Mononuclear cell (primary cell): ENCODE results near the gene PDGFA. TPM values are rescaled to one million over a fixed set of nuclear protein-coding genes. Genes with fewer than 3 reads are reported as not detected.

Experiments used
- H3K27me3 ChIP-seq: 2 replicates; pipeline ENCODE4 v1.6.0; 2011; ENCODE audit warnings: low read length, control low read depth; ENCODE audit not compliant: insufficient read depth
- H3K4me1 ChIP-seq: 2 replicates; pipeline ENCODE4 v1.5.1; 2011; ENCODE audit warnings: mild to moderate bottlenecking, low read length, control low read depth; ENCODE audit not compliant: insufficient read depth
- H3K4me3 ChIP-seq: 2 replicates; pipeline ENCODE4 v1.5.1; 2011; ENCODE audit warnings: mild to moderate bottlenecking, low read length, moderate library complexity
- H3K9me3 ChIP-seq: 2 replicates; pipeline ENCODE4 v1.5.1; 2011; ENCODE audit warnings: low read depth, mild to moderate bottlenecking, control low read depth, low read length
- total RNA-seq: library from RNA; depleted of rRNA; stranded (reverse); fragments of >200 nt; gene quantifications from one replicate; pipeline ENCODE4 v1.2.3, GENCODE V29; 2012

PDGFA gene
- total RNA-seq, 1 donor, result 6.1 TPM

GRCh38 chr7:543501-544337 is 24.1 kb upstream of the PDGFA start:
- H3K27me3 ChIP-seq, result no peaks in the 10 kb centered on the region
- H3K4me1 ChIP-seq, result no peaks in the 10 kb centered on the region
- H3K9me3 ChIP-seq, result no peaks in the 10 kb centered on the region
- no peak overlapping the region for H3K4me3 ChIP-seq

- no peaks in the 10 kb centered on the region for H3K27me3 ChIP-seq
- H3K4me1 ChIP-seq, result no peaks in the 10 kb centered on the region
- H3K4me3 ChIP-seq, result no peak overlapping the region
- no peaks in the 10 kb centered on the region for H3K9me3 ChIP-seq
Observed at GRCh38 chr7:542713-543500, 23.3 kb upstream of the PDGFA start.

- Histone ChIP-seq H3K4me1 (no peaks in the 10 kb centered on the region), H3K4me3 (no peak overlapping the region), H3K9me3 (no peaks in the 10 kb centered on the region), H3K27me3 (no peaks in the 10 kb centered on the region)
Observed at GRCh38 chr7:542131-542712, 22.6 kb upstream of the PDGFA start.

GRCh38 chr7:541661-542060 is 22.0 kb upstream of the PDGFA start:
- no peaks in the 10 kb centered on the region for H3K9me3 ChIP-seq
- H3K4me3 ChIP-seq, result no peak overlapping the region
- no peaks in the 10 kb centered on the region for H3K27me3 ChIP-seq
- H3K4me1 ChIP-seq, result no peaks in the 10 kb centered on the region

- no peaks in the 10 kb centered on the region for H3K9me3 ChIP-seq
- no peaks in the 10 kb centered on the region for H3K27me3 ChIP-seq
- H3K4me1 ChIP-seq, result no peaks in the 10 kb centered on the region
- H3K4me3 ChIP-seq, result no peak overlapping the region
Observed at GRCh38 chr7:540997-541396, 21.4 kb upstream of the PDGFA start.

DNA sequence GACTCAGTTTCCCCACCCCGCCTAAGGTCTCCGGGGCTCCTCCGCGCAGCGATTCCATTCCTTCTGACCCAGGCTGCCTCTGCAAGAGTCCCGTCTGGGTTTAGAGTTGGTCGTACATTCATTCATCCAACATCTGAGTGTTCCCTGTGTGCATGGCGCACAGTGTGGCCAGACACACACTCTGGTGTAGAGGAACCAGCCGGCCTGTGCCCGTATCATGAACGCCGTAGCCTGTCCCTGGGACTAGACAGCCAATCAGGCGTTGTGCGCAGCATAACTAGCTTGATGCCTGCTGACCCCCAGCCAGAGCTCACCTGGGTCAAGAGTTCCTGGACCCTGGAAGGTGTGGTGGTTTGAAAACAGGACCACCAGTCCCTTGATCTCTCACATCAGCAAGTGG is 20.9 kb upstream of the PDGFA start:
- H3K27me3 ChIP-seq, result no peaks in the 10 kb centered on the region
- H3K4me3 ChIP-seq, result no peak overlapping the region
- no peaks in the 10 kb centered on the region for H3K4me1 ChIP-seq
- H3K9me3 ChIP-seq, result no peaks in the 10 kb centered on the region

- H3K4me3 ChIP-seq, result no peak overlapping the region
- H3K9me3 ChIP-seq, result no peaks in the 10 kb centered on the region
- no peaks in the 10 kb centered on the region for H3K4me1 ChIP-seq
- no peaks in the 10 kb centered on the region for H3K27me3 ChIP-seq
Observed at GRCh38 chr7:539731-540411, 20.2 kb upstream of the PDGFA start.

- Histone ChIP-seq H3K9me3 (no peaks in the 10 kb centered on the region), H3K27me3 (no peaks in the 10 kb centered on the region), H3K4me1 (no peaks in the 10 kb centered on the region), H3K4me3 (no peak overlapping the region)
Observed at GRCh38 chr7:538764-539685, 19.4 kb upstream of the PDGFA start.

GRCh38 chr7:537911-538634 is 18.4 kb upstream of the PDGFA start:
- Histone ChIP-seq H3K4me3 (no peak overlapping the region), H3K27me3 (no peaks in the 10 kb centered on the region)

DNA sequence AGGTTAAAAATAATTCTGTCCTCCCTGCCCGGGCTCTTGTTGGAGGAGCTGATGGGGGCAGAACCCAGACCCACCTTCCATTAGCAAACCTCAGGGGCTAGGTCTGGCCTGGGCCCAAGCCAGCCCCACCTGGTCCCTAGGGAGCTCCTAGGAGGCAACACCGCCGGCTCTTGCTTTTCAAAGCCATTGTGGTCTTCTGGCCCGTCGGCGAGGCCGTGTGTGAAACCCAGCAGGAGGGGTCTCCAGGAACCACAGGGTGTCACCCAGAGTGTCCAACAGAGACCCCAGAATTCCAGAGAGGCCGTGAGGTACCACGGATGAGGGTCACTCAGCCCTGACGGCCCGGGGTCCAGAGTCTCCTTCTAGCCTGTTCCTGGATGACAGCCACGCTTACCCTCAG is 16.6 kb upstream of the PDGFA start:
- no peaks in the 10 kb centered on the region for H3K27me3 ChIP-seq

More at GRCh38 chr7:537911-538634, 18.4 kb upstream of the PDGFA start:
- Histone ChIP-seq H3K4me1 (no peaks in the 10 kb centered on the region), H3K9me3 (no peaks in the 10 kb centered on the region)

DNA sequence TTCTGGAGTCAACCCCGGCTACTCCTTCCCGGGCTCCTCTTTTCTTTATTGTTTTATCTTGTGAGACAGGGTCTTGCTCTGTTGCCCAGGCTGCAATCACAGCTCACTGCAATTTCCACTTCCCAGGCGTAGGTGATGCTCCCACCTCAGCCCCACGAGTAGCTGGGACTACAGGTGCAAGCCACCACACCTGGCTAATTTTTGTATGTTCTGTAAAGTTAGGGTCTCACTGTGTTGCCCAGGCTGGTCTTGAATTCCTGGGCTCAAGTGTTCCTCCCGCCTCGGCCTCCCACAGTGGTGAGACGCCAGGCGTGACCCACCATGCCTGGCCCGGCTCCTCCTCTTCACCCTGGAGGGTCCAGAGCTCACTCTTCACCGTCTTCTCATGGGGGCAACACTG is 15.3 kb upstream of the PDGFA start:
- Histone ChIP-seq H3K4me3 (no peak overlapping the region), H3K9me3 (no peaks in the 10 kb centered on the region), H3K4me1 (no peaks in the 10 kb centered on the region), H3K27me3 (no peaks in the 10 kb centered on the region)

More for the DNA sequence above, 16.6 kb upstream of the PDGFA start:
- Histone ChIP-seq H3K4me1 (no peaks in the 10 kb centered on the region), H3K4me3 (no peak overlapping the region), H3K9me3 (no peaks in the 10 kb centered on the region)

DNA sequence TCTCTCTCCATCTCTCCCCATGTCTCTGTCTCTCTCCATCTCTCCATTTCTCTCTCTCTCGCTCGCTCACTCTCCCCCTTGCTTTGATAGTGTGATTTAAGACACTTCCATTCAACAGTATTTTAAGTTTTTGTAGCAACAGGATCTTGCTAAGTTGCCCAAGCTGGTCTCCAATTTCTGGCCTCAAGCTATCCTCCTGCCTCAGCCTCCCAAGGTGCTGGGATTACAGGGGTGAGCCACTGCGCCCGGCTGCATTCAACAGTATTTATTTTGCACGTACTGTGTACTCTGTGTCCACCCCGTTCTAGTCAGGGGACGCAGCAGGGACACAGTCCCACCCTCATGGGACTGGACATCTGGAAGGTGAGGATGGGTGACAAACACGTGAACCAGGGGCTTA is 14.4 kb upstream of the PDGFA start:
- no peaks in the 10 kb centered on the region for H3K27me3 ChIP-seq
- no peaks in the 10 kb centered on the region for H3K4me1 ChIP-seq
- H3K4me3 ChIP-seq, result no peak overlapping the region
- no peaks in the 10 kb centered on the region for H3K9me3 ChIP-seq

- no peak overlapping the region for H3K4me3 ChIP-seq
- H3K4me1 ChIP-seq, result no peaks in the 10 kb centered on the region
- H3K27me3 ChIP-seq, result no peaks in the 10 kb centered on the region
- no peaks in the 10 kb centered on the region for H3K9me3 ChIP-seq
Observed at GRCh38 chr7:533266-533665, 13.6 kb upstream of the PDGFA start.
